ENCODE measurements around the gene PNPLA7. TPM values are rescaled to one million over a fixed set of nuclear protein-coding genes. Genes with fewer than 3 reads are reported as not detected.
"Not testable (repeated sequence)": the region's sequence is repeated elsewhere in the genome, so short reads cannot be mapped to it uniquely, and the experiment has no call there.

PNPLA7 gene
- polyA plus RNA-seq, 3 donors from 2014 or later: 0.24 to 0.53 (median 0.32) TPM

DNA sequence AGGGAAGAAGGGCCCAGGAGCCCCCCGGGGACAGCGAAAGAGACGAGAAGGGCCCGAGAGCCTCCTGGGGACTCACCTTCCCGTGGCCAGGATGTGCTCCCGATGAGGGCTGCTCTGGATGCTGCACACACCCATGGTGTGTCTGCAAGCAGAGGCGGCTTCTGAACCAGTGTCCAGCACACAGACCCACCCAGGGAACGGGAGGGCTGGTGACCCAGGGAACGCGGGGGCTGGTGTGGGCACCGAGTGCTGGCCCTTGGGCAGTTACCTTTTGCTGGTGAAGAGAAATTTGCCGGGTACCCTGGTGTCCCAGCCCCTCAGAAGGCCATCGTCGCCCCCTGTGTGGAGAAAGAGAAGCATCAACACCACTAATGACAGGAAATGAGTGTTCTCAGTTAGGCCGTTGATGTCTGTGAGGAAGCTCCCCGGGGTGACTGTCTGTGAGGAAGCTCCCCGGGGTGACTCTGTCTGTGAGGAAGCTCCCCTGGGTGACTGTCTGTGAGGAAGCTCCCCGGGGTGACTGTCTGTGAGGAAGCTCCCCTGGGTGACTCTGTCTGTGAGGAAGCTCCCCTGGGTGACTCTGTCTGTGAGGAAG, 14.7 kb upstream of the PNPLA7 start:
- Mint-ChIP-seq H3K27me3 (ENCODE audit: low read depth in 3 of 3) (no peaks in the 10 kb centered on the region), H3K4me1 (no peaks in the 10 kb centered on the region), H3K27ac (peak overlapping the region in 1 of 6 donors; percentile 53), H3K4me3 (no peak overlapping the region), H3K9me3 (no peaks in the 10 kb centered on the region), H3K36me3 (peaks cover 8 to 25% (median 12%) of the 10 kb centered on the region in 3 donors)
- DNase-seq: no peak

DNA sequence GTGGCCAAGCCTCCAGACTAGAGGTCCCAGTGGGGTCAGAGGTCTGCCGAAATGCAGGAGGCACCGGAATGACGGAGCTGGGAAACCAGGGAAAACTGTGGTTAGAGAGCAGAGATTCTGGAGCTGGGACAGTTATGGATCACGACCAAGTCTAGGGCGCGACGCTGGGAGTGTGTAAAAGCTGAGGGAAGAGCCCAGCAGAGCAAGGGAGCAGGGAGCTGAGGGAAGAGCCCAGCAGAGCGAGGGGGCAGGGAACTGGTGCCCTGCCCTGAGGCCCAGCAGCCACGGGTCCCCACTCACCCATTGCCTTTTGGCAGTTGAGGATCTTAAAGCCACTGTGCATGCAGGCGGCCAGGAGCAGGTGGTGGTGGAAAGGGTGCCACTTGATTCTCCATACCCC, 13.9 kb upstream of the PNPLA7 start:
- no peaks in the 10 kb centered on the region for H3K4me1 Mint-ChIP-seq
- peak overlapping the region in 1 of 6 donors; percentile 55 for H3K27ac Mint-ChIP-seq
- H3K4me3 Mint-ChIP-seq: no peak overlapping the region
- H3K36me3 Mint-ChIP-seq: peaks cover 12 to 29% (median 12%) of the 10 kb centered on the region in 3 donors
- DNase-seq: no peak
- no peaks in the 10 kb centered on the region for H3K27me3 Mint-ChIP-seq (ENCODE audit: low read depth in 3 of 3)
- no peaks in the 10 kb centered on the region for H3K9me3 Mint-ChIP-seq

DNA sequence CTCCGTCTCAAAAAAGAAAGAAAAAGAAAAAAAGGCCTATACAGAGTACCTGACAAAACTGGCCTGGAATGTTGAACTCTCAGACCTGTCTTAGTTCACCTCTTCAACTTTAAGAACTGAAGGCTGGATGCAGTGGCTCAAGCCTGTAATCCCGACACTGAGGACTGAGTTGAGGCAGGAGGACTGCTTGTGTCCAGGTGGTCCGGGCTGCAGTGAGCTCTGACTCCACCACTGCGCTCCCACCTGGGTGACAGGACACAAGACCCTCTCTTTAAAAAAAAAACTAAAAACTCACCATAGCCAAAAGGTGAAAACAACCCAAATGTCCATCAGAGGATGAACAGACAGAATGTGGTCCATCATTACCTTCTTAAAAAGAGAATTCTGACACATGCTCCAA, 7.9 kb upstream of the PNPLA7 start:
- no peak for DNase-seq
- H3K27me3 Mint-ChIP-seq (ENCODE audit: low read depth in 3 of 3): peaks cover 0 to 4% (median 3%) of the 10 kb centered on the region in 3 donors
- H3K27ac Mint-ChIP-seq: no peak overlapping the region
- H3K4me1 Mint-ChIP-seq: no peaks in the 10 kb centered on the region
- no peak overlapping the region for H3K4me3 Mint-ChIP-seq
- no peaks in the 10 kb centered on the region for H3K9me3 Mint-ChIP-seq
- peaks cover 7 to 35% (median 12%) of the 10 kb centered on the region in 3 donors for H3K36me3 Mint-ChIP-seq

DNA sequence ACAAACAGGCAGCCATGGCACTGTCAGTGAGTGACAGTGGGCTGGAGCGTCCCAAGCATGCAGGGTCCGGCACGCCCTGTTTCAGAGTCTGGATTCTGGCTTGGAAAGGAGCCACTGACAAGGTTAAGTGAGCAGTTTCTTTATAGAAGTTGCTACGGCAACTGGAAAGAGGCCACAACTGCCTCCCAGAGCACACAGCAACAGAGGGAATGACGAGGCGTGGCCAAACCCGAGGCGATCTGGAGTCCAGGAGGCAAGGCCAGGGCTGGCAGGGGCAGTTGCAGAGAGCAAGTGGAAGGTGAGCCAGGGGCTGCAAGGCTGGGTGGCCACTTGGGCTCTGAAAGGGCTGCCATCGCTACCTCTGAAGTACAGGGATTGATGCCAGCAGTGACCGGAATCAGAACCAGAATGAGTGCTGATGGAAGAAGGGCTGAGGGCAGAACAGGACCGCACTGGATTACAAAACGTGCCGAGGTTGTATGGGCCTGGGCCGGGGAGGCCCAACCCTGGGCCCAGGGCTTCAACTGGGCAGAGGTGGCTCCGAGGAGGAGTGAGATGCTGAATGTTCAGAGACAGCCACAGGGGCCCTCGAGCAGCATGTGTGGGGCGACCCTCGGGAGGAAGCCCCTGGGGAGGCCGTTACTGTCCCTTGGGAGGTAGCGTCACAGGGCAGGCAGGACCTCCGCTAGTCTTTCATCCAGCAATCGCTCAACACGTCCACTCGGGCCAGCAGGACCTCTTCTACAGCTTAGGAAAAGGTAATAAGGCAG, 6.1 kb upstream of the PNPLA7 start:
- H3K4me3 Mint-ChIP-seq: no peak overlapping the region
- H3K4me1 Mint-ChIP-seq: peaks cover 5 to 6% of the 10 kb centered on the region in 2 donors
- peak overlapping the region in 1 of 6 donors; percentile 55 for H3K27ac Mint-ChIP-seq
- DNase-seq: no peak
- H3K9me3 Mint-ChIP-seq: no peaks in the 10 kb centered on the region
- H3K27me3 Mint-ChIP-seq (ENCODE audit: low read depth in 3 of 3): peaks cover 0 to 4% (median 3%) of the 10 kb centered on the region in 3 donors
- H3K36me3 Mint-ChIP-seq: peaks cover 0 to 27% (median 12%) of the 10 kb centered on the region in 3 donors

DNA sequence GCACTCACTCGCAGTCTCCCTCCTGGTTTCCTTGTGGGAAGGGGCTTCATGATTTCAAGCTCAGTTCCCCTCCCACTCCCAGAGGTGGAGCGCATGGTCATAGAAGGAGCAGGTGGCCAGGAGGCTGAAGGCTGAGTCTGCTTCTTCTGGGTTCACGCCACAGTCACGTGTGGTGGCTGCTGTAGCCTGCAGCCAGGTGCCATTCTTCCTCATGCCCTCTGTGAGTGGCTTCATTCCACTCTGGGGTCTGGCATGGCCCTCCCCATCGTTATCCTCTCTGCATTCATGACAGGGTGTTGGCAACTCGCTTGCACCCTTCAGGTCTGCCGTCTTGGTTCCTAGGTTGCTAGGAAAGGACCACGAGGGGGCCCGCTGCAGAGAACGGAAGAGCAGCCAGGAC, 5.0 kb upstream of the PNPLA7 start:
- H3K27ac Mint-ChIP-seq: peak overlapping the region in 1 of 6 donors; percentile 25
- peaks cover 1 to 4% (median 3%) of the 10 kb centered on the region in 3 donors for H3K27me3 Mint-ChIP-seq (ENCODE audit: low read depth in 3 of 3)
- DNase-seq: no peak
- no peaks in the 10 kb centered on the region for H3K9me3 Mint-ChIP-seq
- H3K4me1 Mint-ChIP-seq: peaks cover 9% of the 10 kb centered on the region in 2 donors
- H3K36me3 Mint-ChIP-seq: peaks cover 0 to 26% (median 12%) of the 10 kb centered on the region in 3 donors
- peak overlapping the region in 1 of 5 donors; percentile 14 for H3K4me3 Mint-ChIP-seq

DNA sequence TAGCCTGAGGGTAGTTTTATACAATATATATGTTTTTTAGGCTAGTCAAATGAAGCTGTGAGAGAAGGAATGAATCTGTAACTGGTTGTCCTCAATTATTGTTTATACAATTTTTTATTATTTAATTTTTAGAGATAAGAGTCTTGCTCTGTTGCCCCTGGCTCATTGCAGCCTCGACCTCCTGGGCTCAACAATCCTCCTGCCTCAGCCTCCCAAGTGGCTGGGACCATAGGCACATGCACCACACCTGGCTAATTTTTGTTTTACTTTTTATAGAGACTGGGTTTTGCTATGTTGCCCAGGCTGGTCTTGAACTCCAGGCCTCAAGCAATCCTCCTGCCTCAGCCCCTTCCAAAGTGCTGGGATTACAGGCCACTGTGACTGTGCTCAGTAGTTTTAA, 4.1 kb upstream of the PNPLA7 start:
- Mint-ChIP-seq H3K4me3 (no peak overlapping the region), H3K27me3 (ENCODE audit: low read depth in 3 of 3) (peaks cover 2 to 4% (median 3%) of the 10 kb centered on the region in 3 donors), H3K9me3 (no peaks in the 10 kb centered on the region)

DNA sequence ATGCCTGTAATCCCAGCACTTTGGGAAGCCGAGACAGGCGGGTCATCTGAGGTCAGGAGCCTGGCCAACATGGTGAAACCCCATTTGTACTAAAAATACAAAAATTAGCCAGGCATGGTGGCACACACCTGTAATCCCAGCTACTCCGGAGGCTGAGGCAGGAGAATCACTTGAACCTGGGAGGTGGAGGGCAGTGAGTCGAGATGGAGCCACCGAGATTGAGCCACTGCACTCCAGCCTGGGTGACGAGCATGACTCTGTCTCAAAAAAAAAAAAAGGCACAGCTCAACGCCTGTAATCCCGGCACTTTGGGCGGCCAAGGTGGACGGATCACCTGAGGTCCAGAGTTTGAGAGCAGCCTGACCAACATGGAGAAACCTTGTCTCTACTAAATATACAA, 3.5 kb upstream of the PNPLA7 start:
- not testable (repeated sequence) for H3K4me3 Mint-ChIP-seq; H3K27ac Mint-ChIP-seq; DNase-seq; H3K27me3 Mint-ChIP-seq (ENCODE audit: low read depth in 3 of 3); H3K9me3 Mint-ChIP-seq
- Mint-ChIP-seq H3K36me3 (peaks cover 0 to 19% (median 5%) of the 10 kb centered on the region in 3 donors), H3K4me1 (peaks cover 14 to 15% of the 10 kb centered on the region in 2 donors)

More for the DNA sequence above, 4.1 kb upstream of the PNPLA7 start:
- peaks cover 0 to 19% (median 5%) of the 10 kb centered on the region in 3 donors for H3K36me3 Mint-ChIP-seq
- H3K27ac Mint-ChIP-seq: peak overlapping the region in 1 of 6 donors; percentile 12
- DNase-seq: no peak
- peaks cover 14 to 15% of the 10 kb centered on the region in 2 donors for H3K4me1 Mint-ChIP-seq

DNA sequence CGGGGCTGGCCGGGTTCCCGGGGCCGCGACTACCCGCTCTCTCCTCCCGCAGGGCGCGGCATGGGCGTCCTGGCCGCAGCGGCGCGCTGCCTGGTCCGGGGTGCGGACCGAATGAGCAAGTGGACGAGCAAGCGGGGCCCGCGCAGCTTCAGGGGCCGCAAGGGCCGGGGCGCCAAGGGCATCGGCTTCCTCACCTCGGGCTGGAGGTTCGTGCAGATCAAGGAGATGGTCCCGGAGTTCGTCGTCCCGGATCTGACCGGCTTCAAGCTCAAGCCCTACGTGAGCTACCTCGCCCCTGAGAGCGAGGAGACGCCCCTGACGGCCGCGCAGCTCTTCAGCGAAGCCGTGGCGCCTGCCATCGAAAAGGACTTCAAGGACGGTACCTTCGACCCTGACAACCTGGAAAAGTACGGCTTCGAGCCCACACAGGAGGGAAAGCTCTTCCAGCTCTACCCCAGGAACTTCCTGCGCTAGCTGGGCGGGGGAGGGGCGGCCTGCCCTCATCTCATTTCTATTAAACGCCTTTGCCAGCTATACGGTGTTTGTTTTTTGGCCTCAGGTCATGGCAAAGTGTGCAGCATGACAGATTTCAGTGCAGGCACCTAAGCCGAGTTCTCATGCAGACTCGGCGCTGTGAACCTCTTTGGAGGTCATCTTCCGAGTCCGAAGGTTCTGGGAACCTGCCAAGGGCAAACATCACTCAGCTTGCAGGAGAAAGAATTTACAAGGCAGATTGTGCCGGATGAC, 2.0 kb upstream of the PNPLA7 start:
- Mint-ChIP-seq H3K4me3 (peak overlapping the region; percentile 75 to 86 (median 85)), H3K9me3 (no peaks in the 10 kb centered on the region), H3K4me1 (peaks cover 14 to 15% of the 10 kb centered on the region in 2 donors), H3K27me3 (ENCODE audit: low read depth in 3 of 3) (peaks cover 2 to 5% (median 4%) of the 10 kb centered on the region in 3 donors), H3K27ac (peak overlapping the region in 5 of 6 donors; percentile 66 to 84 (median 78)), H3K36me3 (peaks cover 0 to 16% (median 5%) of the 10 kb centered on the region in 3 donors)
- peak in 1 of 3 donors; percentile 12 for DNase-seq

DNA sequence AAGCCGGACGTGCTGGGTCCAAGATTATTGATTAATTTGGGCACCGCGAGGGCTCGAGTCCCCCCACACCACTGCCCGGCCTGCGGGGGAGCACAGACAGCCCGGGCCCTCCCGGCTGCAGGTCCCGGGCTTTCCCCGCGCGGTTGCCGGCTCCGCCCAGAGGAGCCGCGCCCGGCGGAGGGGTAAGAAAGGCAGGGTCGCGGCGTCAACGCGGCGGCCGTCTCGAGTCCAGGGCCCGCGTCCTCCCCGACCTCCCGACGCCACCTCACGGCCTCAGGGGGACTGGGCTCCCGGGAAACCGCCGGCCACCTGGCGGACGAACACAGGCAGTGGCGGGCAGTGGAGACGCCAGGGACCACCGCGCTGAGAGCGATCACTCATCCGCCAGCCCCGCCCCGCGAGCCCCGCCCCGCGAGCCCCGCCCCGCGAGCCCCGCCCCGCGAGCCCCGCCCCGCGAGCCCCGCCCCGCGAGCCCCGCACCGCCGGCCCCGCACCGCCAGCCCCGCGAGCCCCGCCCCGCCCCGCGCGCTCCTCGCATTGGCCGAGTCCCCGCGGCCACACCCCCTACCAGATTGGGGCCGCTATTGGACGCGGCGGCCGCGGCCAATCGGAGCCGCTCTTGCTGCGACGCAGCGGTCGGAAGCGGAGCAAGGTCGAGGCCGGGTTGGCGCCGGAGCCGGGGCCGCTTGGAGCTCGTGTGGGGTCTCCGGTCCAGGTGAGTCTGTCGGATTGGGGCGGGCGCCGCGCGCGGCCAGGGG, 1.2 kb upstream of the PNPLA7 start, which contains the start of gene MRPL41:
MRPL41 (plus strand) TSS at position 616 of the 758 bp plus-strand sequence. CDS start 203 bp downstream, outside the sequence.
- H3K9me3 Mint-ChIP-seq: no peaks in the 10 kb centered on the region
- H3K27me3 Mint-ChIP-seq (ENCODE audit: low read depth in 3 of 3): peaks cover 2 to 5% (median 4%) of the 10 kb centered on the region in 3 donors
- peaks cover 0 to 15% (median 5%) of the 10 kb centered on the region in 3 donors for H3K36me3 Mint-ChIP-seq
- H3K4me3 Mint-ChIP-seq: peak within 1 kb of the TSS; percentile 75 to 86 (median 85)
- DNase-seq: peak; percentile 78 to 81 (median 81)
- peaks cover 14 to 15% of the 10 kb centered on the region in 2 donors for H3K4me1 Mint-ChIP-seq
- peak within 1 kb of the TSS in 5 of 6 donors; percentile 66 to 84 (median 78) for H3K27ac Mint-ChIP-seq

DNA sequence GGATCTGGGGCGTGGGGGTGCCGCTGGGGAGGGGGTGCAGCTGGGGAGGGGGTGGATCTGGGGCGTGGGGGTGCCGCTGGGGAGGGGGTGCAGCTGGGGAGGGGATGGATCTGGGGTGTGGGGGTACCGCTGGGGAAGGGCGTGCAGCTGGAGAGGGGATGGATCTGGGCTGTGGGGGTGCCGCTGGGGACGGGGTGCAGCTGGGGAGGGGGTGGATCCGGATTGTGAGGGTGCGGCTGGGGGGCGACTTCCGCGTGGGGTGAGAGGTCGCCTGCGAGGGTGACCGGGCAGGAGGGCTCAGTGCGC, 709 bp upstream of the PNPLA7 start:
- not testable (repeated sequence) for DNase-seq; H3K27me3 Mint-ChIP-seq (ENCODE audit: low read depth in 3 of 3); H3K9me3 Mint-ChIP-seq; H3K36me3 Mint-ChIP-seq
- Mint-ChIP-seq H3K27ac (peak overlapping the region in 1 of 6 donors; percentile 58), H3K4me1 (peaks cover 14 to 15% of the 10 kb centered on the region in 2 donors), H3K4me3 (peak overlapping the region; percentile 3 to 86 (median 42))

DNA sequence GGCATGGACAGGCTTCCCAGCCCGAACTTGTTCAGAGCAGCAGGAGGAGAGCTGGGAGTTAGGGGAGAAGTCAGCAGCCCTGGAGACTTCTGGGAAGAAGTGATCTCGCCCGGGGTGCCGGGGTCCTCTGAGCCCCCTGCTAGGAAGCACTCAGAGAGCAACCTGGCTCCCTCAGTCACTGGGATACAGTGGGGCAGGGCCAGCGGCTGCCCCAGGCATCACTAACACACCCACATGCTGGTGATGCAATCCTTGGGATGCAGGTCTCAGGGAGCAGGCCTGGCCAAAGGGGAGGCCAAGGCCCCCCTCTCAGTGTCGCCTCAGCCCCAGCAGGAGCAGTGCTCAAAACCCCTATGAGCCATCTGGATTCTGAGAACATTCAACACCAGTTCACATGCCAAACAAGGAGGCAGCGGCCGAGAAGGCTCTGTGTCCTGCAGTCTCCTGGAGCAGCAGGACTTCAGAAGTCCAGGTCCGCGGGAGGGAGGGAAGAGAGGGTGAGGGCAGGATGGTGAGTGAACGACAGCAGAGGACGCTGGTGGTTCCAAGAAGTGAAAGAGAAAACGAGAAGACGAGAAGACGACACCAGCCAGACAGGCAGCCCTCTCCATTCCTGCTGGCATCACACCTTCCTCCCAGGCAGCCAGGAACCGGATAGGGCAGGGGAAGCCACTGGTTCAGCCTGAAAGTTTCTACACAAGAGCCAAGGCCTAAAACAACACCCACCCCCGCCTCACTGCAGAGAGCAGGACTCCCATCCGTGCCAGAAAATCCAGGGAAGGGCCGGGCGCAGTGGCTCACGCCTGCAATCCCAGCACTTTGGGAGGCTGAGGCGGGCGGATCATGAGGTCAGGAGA, 2.3 kb downstream of the PNPLA7 start:
- Mint-ChIP-seq H3K9me3 (no peaks in the 10 kb centered on the region), H3K36me3 (no peaks in the 10 kb centered on the region), H3K4me3 (peak overlapping the region in 1 of 5 donors; percentile 42), H3K4me1 (peaks cover 14 to 15% of the 10 kb centered on the region in 2 donors), H3K27ac (no peak overlapping the region), H3K27me3 (ENCODE audit: low read depth in 3 of 3) (peaks cover 0 to 4% (median 2%) of the 10 kb centered on the region in 3 donors)
- no peak for DNase-seq

DNA sequence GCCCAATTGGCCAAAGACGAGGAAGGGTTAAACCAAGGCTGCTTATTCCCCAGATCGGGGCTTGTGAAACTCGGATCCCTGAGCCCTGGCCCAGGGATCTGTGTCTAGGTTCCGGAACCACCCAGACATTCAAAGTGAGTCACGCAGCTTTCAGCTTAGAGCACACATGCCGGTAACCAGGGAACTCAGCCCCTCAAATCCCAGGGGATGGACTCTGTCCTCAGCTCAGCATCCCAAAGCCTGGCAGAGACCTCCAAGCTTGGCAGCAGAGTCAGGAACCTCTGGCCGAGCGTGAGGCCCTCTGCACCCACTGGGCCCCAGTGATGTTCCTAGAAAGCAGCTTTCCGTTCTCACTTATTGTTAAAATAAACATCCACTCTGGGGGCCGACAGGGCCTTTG, 5.1 kb downstream of the PNPLA7 start:
- H3K36me3 Mint-ChIP-seq: no peaks in the 10 kb centered on the region
- H3K27ac Mint-ChIP-seq: no peak overlapping the region
- peaks cover 5% of the 10 kb centered on the region in 2 donors for H3K4me1 Mint-ChIP-seq
- no peak for DNase-seq
- peaks cover 0 to 2% (median 2%) of the 10 kb centered on the region in 3 donors for H3K27me3 Mint-ChIP-seq (ENCODE audit: low read depth in 3 of 3)
- H3K9me3 Mint-ChIP-seq: no peaks in the 10 kb centered on the region
- no peak overlapping the region for H3K4me3 Mint-ChIP-seq
